HG03135 (cell line): Measurements from ENCODE around the gene SPIB.

ENCODE experiments used
- ATAC-seq: cut with Tn5 transposase; IDR thresholded peaks from one replicate; pipeline ENCODE4 v1.9.1; 2021; ENCODE audit warnings: mild to moderate bottlenecking, moderate library complexity; ENCODE audit not compliant: unreplicated experiment

Gene SPIB

DNA sequence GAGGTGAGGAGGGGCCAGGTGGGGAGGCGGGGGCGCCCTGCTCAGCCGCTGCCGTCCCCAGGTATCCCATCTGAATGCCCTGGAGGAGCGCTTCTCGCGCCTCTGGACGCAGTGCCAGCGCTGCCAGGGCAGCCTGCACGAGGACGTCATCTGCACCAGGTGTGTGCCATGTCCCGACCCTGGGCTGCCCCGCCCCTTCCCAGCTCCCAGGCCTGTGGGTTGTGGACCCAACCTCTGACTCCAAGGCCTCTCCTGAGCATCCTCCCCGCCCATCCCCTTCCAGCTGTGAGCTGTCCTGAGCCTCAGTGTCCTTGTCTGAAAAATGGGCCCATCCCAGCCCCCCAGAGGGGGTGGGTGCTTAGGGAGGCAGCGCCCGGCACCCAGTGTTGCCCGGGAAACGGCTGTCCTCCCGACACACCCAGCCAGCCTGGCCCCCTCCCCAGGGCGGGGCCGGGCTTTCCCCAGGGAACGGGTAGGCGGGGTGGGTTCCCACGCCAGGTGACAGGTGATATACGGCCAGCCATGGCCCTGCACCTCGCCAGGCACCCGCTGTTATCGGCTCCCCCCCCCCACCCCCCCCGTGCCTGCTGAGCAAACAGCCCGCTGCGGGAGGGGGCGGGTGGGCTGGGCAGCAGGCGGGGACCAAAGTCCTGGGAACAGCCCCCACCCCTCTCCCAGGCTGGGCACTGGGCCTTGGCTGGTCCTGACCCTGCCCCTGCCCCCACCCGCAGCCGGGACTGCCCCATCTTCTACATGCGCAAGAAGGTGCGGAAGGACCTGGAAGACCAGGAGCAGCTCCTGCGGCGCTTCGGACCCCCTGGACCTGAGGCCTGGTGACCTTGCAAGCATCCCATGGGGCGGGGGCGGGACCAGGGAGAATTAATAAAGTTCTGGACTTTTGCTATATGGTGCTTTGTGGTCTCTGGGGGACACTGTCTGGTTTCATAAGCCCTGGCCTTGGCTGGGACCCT is 1.3 kb upstream of the SPIB start:
- ATAC-seq = no peak

DNA sequence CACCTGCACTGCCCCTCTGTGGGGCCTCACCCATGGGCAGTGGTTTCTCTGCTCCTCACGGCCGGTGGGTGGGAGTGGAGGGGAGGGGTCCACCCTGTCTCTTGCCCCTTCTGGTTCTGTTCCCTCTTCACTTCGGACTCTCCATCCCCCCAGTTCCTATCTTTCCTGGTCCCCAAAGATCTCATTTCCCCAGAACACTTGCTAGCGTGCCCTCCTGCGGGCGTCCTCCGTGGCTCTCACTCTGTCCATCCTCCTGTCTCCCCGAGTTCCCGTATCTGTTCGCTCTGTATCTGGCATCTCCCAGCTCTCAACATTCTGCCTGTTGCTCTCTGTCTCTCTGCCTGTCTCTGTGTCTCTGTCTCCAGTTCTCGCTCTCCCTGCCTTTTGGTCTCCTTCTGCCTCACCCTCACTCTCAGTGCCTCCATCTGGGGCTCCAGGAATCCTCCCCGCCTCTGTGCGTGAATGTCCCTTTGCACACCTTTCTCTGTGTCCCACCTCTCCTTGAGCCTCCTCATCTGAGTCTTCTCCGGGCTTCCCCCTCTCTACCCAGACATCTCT is 363 bp downstream of the SPIB start:
- ATAC-seq = no peak

DNA sequence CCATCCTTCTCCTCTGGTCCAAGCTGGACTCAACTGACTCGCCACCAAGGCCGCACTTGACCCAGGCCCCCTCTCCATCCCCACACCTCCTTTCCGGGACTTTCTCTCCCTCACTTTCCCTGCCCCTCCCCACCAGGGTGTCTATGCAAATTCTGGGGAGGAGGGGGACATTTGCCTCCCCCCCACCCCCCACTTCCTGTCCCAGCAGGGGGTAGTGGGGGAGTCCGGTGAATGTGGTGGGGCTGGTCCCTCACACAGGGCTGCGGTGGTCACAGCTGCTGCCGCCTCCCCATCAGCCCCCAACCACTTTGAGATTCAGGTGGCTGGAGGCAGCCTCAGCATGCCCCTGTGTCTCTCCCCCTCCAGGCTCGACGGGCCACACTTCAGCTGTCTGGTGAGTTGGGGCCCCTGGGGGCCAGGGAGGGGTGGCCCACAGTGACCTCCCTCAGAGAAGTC is 870 bp downstream of the SPIB start:
- ATAC-seq = no peak

DNA sequence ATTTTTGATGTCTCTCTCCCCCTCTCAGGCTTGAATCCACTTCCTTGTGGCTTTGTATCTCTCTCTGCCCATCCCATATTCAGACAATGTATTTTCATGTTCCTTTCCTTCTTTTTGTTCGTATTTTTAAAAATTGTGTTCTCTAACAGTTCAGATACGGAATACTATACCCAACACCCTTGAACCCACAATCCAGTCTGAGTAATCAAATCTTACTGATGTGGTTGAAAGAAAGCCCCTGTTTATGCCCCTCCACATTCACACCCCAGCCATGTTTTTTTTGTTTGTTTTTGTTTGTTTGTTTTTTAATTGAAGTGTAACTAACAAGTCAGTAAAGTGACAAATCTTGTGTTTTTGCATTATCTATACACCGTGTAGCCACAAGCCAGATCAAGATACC is 1.4 kb downstream of the SPIB start:
- ATAC-seq = no peak

DNA sequence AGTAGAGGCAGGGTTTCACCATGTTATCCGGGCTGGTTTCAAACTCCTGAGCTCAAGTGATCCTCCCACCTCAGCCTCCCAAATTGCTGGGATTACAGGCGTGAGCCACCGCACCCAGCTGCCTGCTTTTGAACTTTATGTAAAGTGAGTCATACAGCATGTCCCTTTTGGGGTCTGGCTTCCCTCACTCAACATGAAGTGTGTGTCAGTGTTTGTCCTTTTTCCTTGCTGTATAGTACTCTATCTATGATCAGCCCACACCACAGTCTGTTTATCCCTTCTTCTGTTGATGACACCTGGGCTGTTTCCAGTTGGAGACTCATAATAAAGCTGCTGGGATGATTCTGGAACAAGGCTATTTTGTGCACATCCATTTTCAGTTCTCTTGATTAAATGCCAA is 2.1 kb downstream of the SPIB start:
- ATAC-seq = no peak

DNA sequence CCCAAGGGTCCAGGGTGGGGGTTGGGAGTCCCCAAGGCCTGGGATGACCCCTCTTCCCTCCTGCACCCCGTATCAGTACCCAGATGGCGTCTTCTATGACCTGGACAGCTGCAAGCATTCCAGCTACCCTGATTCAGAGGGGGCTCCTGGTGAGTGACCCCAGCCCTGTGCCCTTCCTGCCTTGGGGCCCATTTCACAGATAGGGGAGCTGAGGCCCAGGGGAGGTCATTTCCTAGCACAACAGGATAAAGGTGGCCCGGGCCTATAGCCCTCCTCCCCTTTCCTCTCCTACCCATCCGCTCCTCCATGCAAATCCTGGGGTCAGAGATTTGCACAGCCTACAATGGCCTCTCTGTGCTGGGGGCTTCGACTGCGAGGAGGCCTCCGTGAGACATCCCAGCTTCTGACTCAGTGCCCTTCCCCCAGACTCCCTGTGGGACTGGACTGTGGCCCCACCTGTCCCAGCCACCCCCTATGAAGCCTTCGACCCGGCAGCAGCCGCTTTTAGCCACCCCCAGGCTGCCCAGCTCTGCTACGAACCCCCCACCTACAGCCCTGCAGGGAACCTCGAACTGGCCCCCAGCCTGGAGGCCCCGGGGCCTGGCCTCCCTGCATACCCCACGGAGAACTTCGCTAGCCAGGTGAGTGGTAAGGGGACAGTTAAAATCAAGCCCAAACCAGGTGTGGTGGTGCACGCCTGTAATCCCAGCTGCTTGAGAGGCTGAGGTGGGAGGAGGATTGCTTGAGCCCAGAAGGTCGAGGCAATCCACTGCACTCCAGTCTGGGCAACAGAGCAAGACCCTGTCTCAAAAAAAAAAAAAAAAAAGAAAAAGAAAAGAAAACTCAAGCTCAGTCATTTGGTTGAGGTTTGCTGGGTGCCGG is 3.9 kb downstream of the SPIB start:
- ATAC-seq = no peak

DNA sequence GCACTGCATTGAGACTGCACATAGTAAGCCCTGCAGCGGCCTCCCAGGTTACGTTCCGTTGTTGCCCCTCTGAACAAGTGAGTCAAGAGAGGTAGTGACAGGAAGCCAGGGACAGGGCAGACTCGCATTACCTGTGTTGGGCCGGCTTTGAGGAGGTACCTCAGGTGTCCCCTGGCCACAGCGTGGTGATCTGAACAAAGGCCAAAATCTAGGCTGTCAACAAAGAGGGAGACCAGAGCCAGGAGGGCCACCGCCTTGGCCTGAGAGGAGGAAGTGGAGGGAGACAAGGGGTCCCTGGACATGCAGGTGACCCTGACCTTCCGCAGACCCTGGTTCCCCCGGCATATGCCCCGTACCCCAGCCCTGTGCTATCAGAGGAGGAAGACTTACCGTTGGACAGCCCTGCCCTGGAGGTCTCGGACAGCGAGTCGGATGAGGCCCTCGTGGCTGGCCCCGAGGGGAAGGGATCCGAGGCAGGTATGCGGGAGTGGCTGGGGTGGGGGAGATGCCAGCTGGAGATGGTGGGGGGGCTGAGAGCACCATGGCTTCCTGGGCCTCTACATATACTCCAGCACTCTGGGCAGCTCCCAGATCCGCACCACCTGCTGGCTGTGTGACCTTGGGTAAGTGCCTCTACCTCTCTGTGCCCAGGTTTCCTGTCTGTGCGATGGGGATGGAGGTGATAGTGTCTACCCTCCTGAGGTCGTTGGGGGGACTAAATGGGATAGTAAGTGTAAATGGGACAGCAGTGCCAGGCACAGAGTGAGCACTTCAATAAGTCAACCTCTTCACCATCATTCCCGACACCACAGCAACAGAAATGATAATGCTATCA is 4.8 kb downstream of the SPIB start:
- ATAC-seq = no peak

DNA sequence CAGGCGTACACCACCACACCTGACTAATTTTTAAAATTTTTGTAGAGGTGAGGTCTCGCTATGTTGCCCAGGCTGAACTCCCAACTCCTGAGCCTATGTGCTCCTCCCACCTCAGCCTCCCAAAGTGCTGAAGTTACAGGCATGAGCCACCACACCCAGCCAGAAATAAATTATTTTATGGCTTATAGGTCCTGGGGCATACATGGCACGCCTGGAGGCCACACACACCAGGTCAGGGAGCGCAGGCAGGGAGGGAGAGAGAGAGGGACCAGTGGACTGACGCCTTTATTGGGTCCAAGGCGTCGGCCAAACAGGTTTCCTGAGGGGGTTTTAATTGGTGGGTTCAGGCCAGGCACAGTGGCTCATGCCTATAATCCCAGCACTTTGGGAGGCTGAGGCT is 6.8 kb downstream of the SPIB start:
- ATAC-seq = no peak

DNA sequence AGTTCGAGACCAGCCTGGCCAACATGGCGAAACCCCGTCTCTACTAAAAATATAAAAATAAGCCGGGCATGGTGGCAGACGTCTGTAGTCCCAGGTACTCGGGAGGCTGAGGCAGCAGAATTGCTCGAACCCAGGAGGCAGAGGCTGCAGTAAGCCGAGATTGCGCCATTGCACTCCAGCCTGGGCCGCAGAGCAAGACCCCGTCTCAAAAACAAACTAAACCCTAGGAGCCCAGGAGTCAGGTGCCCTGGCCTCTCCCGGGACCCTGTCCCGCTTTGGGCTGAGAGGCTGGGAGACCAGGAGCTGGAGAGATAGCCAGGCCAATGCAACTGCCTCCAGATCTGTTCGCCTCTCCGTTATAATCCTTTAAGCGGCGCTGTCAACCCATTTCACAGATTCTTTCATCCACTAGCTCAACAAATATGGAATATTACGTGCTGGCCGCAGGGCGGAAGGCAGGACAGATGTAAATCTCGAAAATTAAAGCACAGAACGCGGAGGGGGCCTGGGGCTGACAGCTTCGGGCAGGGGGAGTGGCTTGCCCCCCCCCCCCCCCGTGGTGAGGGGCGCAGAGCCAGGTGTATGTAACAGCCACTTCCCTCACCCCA is 8.7 kb downstream of the SPIB start:
- ATAC-seq = no peak

DNA sequence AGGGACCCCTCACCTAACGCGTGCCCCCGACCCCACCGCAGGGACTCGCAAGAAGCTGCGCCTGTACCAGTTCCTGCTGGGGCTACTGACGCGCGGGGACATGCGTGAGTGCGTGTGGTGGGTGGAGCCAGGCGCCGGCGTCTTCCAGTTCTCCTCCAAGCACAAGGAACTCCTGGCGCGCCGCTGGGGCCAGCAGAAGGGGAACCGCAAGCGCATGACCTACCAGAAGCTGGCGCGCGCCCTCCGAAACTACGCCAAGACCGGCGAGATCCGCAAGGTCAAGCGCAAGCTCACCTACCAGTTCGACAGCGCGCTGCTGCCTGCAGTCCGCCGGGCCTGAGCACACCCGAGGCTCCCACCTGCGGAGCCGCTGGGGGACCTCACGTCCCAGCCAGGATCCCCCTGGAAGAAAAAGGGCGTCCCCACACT is 9.3 kb downstream of the SPIB start:
- ATAC-seq = no peak

DNA sequence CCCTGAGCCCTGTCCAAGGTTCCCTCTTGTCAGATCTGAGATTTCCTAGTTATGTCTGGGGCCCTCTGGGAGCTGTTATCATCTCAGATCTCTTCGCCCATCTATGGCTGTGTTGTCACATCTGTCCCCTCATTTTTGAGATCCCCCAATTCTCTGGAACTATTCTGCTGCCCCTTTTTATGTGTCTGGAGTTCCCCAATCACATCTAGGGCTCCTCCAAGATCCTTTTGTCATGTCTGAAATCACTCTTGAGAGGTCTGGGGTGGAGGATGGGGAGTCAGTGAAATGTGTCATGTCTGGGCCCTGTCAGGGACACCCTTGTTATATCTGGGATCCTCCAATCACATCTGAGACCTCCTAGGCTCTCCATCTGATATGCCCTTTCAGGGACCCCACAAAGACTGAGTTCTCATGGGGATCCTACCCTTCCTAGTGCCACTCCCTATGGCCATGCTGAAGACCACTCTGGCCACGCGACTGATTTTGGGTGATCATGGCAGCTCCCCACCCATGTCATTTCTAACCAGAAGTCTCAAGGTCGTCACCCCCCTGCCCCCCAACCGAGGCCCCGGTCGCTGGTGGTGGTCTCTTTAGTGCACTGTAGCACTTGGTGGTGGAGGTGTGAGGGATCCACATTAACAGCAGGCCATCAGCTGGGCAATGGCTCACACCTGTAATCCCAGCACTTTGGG is 10.2 kb downstream of the SPIB start:
- no peak for ATAC-seq

DNA sequence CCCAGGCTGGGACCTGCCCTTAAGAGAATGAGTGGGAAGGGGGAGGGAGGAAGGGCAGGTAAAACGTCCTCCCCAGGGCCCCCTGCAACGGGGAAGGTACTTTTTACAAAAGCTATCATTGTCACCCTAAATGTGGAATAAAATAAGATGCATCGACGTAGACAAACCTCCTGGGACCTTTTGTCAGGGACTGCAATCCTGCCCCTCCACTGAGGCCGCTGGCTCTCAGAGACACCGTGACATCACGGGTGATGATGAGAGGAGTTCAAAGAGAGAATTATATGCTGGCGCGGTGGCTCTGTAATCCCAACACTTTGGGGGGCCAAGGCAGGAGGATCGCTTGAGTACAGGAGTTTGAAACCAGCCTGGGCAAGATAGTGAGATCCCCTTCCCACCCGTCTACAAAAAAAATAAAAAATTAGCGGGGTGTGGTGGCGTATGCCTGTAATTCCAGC is 12.2 kb downstream of the SPIB start:
- ATAC-seq = no peak

DNA sequence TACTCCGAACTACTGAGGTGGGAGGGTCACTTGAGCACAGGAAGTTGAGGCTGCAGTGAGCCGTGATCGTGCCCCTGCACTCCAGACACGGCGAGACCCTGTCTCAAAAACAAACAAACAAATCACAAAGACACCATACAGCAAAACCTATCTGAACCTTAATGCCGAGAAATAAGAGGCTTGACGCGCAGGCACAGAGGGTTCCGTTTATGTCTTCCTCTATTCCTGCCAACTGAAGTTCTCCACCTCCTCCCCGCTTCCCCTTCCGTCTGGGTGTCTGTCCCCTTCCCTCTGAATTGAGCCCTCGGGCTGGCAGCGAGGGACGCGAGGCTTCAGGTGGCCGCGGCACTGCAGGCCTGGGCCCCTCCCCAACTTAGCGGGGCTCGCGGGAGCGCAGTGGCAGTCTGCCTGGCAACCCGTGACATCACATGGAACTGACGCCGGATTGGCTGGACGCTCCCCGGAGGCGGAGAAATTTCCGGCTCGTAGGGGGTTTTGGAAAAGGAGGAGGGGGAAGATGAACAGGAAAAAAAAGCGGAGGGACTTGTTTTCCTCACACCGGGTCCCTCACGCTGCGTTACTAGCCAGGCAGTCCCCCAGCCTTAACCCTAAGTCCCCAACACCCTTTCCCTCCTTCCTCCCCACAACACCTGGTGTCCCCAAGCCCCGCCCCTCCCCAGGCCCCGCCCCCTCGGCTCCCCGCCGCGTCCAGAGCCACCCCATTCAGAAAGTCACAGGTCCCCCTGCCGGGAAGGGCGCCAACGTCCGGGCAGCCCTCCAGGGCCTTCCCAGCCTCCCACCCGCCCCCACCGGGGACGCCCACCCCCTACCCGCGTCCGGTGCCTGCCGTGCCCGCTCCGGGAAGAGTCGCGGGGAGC is 12.8 kb downstream of the SPIB start:
- ATAC-seq = peak; percentile 77

DNA sequence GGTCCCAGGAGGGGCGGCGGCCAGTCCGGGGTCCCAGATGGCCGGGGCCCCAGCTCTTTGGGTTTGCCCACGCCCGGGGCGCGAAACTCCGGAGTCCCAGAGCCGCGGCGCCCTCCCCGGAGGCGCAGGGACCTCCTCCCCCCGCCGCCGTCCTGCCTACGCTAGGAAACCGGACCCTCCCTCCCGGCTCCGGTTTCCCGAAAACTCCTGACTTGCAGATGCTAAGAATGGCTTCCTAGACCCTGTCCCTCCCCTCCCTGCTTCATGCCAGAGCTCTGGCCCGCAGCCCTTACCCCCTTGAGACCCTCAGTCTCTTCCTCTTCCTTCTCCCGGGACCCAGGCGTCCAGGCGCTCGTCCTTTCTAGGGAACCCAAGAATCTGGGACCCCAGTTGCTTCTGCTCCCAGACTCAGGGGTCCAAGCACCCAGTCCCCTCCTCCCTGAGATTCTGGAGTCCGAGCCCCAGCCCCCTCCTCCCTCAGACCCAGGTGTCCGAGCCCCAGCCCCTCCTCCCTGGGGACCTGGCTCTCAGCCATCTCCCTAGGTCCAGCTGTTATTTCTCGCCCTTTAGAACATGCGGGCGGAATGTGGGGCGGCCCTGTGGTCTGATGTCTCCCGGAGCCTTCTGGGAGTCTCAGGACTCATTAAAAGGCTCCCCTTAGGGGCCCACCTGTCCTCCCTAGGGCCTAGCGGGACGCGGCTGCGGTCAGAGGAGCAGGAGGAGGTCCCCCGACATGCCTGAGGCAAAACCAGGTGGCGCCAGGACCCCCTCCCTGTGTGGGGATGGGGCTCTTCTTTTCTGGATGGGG is 13.7 kb downstream of the SPIB start, which contains the start of gene MYBPC2:
TSS of gene MYBPC2 (plus strand) at position 672 of the 808 bp plus-strand sequence. CDS start at position 734, 62 bp downstream.
- ATAC-seq = peak; percentile 7

DNA sequence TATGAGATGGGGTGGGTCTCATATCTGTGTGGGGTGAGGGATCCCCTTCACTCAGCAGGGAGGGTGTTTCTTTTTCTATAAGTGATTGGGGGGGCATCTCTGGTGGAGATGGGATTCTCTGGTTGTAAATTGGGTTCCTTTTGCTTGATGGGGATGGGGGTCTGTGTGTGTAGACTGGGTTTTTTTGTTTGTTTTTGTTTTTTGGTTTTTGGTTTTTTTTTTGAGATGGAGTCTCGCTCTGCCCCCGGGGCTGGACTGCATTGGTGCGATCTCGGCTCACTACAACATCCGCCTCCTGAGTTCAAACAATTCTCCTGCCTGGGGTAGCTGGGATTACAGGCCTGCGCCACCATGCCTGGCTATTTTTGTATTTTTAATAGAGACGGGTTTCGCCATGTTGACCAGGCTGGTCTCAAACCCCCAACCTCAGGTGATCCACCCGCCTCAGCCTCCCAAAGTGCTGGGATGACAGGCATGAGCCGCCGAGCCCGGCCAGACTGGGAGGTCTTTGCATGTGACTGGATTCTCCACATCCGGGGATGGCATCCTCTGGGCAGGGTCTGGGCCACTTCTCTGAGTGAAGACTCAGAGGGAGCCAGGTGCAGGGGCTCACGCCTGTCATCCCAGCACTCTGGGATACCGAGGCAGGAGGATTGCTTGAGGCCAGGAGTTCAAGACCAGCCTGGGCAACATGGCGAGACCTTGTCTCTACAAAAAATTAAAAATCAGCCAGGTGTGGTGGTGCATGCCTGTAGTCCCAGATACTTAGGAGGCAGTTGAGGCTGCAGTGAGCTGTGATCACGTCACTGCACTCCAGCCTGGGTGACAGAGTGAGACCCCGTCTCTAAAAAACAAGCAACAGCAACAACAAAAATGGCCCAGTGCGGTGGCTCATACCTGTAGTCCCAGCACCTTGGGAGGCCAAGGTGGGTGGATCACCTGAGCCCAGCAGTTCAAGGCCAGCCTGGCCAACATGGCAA is 14.8 kb downstream of the SPIB start:
- no peak for ATAC-seq

DNA sequence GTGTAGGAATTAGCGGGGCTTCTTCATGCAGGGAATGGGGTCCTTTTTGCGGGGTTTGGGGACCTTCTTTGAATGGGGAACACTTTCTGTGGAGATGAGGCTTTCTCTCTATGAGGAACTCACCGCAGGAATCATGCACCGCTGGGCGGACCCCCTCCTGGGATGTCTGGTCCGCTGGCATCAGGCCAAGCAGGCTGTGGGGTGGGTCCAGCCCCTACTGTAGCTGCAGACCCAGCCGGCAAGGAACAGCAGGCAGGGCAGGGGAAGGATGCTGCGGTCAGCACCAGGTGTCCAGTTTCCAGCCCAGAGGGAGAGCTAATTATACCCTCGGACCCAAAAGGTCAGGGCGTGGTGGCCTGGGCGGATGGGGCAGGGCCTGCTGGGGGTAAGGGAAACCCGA is 15.8 kb downstream of the SPIB start:
- ATAC-seq = no peak
